H9 (cell line): Measurements from ENCODE around the gene ANKRD11. TPM values are rescaled to one million over a fixed set of nuclear protein-coding genes. Genes with fewer than 3 reads are reported as not detected.

Experiments used
- DNase-seq: peaks from one replicate; pipeline ENCODE4 v3.0.0-alpha.2; 2017
- H2AFZ ChIP-seq: one replicate; pipeline ENCODE4 v1.6.1; 2013; ENCODE audit warnings: mild to moderate bottlenecking, low read length, control low read depth, moderate library complexity
- H2AK5ac ChIP-seq: 2 replicates; pipeline ENCODE4 v1.6.1; 2013; ENCODE audit warnings: low read length, control low read depth, mixed read lengths; ENCODE audit not compliant: insufficient read length
- H2BK120ac ChIP-seq: one replicate; pipeline ENCODE4 v1.6.1; 2013; ENCODE audit warnings: low read depth, mild to moderate bottlenecking, low read length, control low read depth, inconsistent platforms; ENCODE audit not compliant: poor library complexity, severe bottlenecking
- H2BK12ac ChIP-seq: 2 replicates; pipeline ENCODE4 v1.6.1; 2013; ENCODE audit warnings: low read length, control low read depth, mixed read lengths, low read depth; ENCODE audit not compliant: insufficient read length
- H2BK15ac ChIP-seq: 2 replicates; pipeline ENCODE4 v1.6.1; 2013; ENCODE audit warnings: low read depth, low read length, control low read depth
- H2BK20ac ChIP-seq: one replicate; pipeline ENCODE4 v1.6.1; 2013; ENCODE audit warnings: low read depth, mild to moderate bottlenecking, low read length, control low read depth, inconsistent platforms; ENCODE audit not compliant: poor library complexity, severe bottlenecking
- H2BK5ac ChIP-seq: 2 replicates; pipeline ENCODE4 v1.6.1; 2013; ENCODE audit warnings: low read length, control low read depth, mixed read lengths; ENCODE audit not compliant: insufficient read length
- H3K14ac ChIP-seq: 2 replicates; pipeline ENCODE4 v1.6.1; 2013; ENCODE audit warnings: low read length, control low read depth; ENCODE audit not compliant: insufficient read depth
- H3K18ac ChIP-seq: 2 replicates; pipeline ENCODE4 v1.6.1; 2013; ENCODE audit warnings: low read depth, mild to moderate bottlenecking, mixed read lengths, low read length, control low read depth; ENCODE audit not compliant: insufficient read length
- H3K23ac ChIP-seq: 2 replicates; pipeline ENCODE4 v1.6.1; 2013; ENCODE audit warnings: low read length, control low read depth, mixed read lengths, low read depth; ENCODE audit not compliant: insufficient read length
- H3K23me2 ChIP-seq: 2 replicates; pipeline ENCODE4 v1.6.1; 2013; ENCODE audit warnings: low read depth, mild to moderate bottlenecking, mixed read lengths, low read length, control low read depth; ENCODE audit not compliant: insufficient read length, poor library complexity, severe bottlenecking
- H3K27ac ChIP-seq: 2 replicates; pipeline ENCODE4 v1.5.1; 2013; ENCODE audit warnings: low read length, control low read depth, mixed read lengths, low read depth; ENCODE audit not compliant: insufficient read length
- H3K27me3 ChIP-seq: 2 replicates; pipeline ENCODE4 v1.6.1; 2013; ENCODE audit warnings: low read length, control low read depth, inconsistent platforms; ENCODE audit not compliant: insufficient read depth
- H3K4ac ChIP-seq: 2 replicates; pipeline ENCODE4 v1.6.1; 2013; ENCODE audit warnings: low read depth, mild to moderate bottlenecking, control low read depth, inconsistent platforms, low read length, moderate library complexity
- H3K4me1 ChIP-seq: 2 replicates; pipeline ENCODE4 v1.6.1; 2013; ENCODE audit warnings: low read length, control low read depth, inconsistent platforms; ENCODE audit not compliant: insufficient read depth
- H3K4me2 ChIP-seq: 2 replicates; pipeline ENCODE4 v1.6.1; 2013; ENCODE audit warnings: low read length, control low read depth, mixed read lengths; ENCODE audit not compliant: insufficient read length, insufficient read depth
- H3K56ac ChIP-seq: 2 replicates; pipeline ENCODE4 v1.6.1; 2013; ENCODE audit warnings: low read depth, mild to moderate bottlenecking, mixed read lengths, low read length, control low read depth; ENCODE audit not compliant: insufficient read length
- H3K79me1 ChIP-seq: 2 replicates; pipeline ENCODE4 v1.6.1; 2013; ENCODE audit warnings: low read depth, mild to moderate bottlenecking, moderate library complexity, low read length, control low read depth, inconsistent platforms; ENCODE audit not compliant: insufficient read depth, poor library complexity, severe bottlenecking
- H3K79me2 ChIP-seq: 2 replicates; pipeline ENCODE4 v1.6.1; 2013; ENCODE audit warnings: low read length, control low read depth, inconsistent platforms; ENCODE audit not compliant: insufficient read depth
- H3K9ac ChIP-seq: 2 replicates; pipeline ENCODE4 v1.6.1; 2013; ENCODE audit warnings: low read length, control low read depth, mixed read lengths; ENCODE audit not compliant: insufficient read length; ENCODE audit errors: extremely low read depth
- H3K9me3 ChIP-seq: one replicate; pipeline ENCODE4 v1.6.1; 2013; ENCODE audit warnings: low read depth, low read length, inconsistent platforms; ENCODE audit not compliant: control insufficient read depth
- H3T11ph ChIP-seq: one replicate; pipeline ENCODE4 v1.6.1; 2013; ENCODE audit warnings: mild to moderate bottlenecking, low read length, control low read depth, inconsistent platforms
- H4K20me1 ChIP-seq: one replicate; pipeline ENCODE4 v1.6.1; 2013; ENCODE audit not compliant: control insufficient read depth, insufficient read length, insufficient read depth
- H4K5ac ChIP-seq: 2 replicates; pipeline ENCODE4 v1.6.1; 2013; ENCODE audit warnings: low read depth, mild to moderate bottlenecking, mixed read lengths, low read length, control low read depth; ENCODE audit not compliant: insufficient read length
- H4K8ac ChIP-seq: replicated peaks from 2 replicates; pipeline ENCODE4 v1.6.1; 2013; ENCODE audit warnings: low read length, control low read depth, mixed read lengths, low read depth; ENCODE audit not compliant: insufficient read length
- H4K91ac ChIP-seq: 2 replicates; pipeline ENCODE4 v1.6.1; 2013; ENCODE audit warnings: low read depth, mild to moderate bottlenecking, moderate library complexity, mixed read lengths, low read length, control low read depth; ENCODE audit not compliant: insufficient read length
- H3K27ac Mint-ChIP-seq, 3 experiments: 2 replicates in 2 of 3; 3 replicates in 1 of 3; pipeline ENCODE4 v1.8.0; 2020 to 2021; ENCODE audit warnings: mixed read lengths in 3 of 3, mild to moderate bottlenecking in 1 of 3, moderate library complexity in 1 of 3
- H3K27me3 Mint-ChIP-seq: 2 replicates; pipeline ENCODE4 v1.8.0; 2021; ENCODE audit warnings: low read depth, mild to moderate bottlenecking, moderate library complexity, mixed read lengths
- H3K36me3 Mint-ChIP-seq, 3 experiments: 2 replicates in 2 of 3; 3 replicates in 1 of 3; pipeline ENCODE4 v1.8.0; 2020 to 2021; ENCODE audit warnings: low read depth in 3 of 3, mixed read lengths in 3 of 3; ENCODE audit not compliant: insufficient read depth in 1 of 3
- H3K4me1 Mint-ChIP-seq, 2 experiments: 2 replicates each; pipeline ENCODE4 v1.8.0; 2020; ENCODE audit warnings: mixed read lengths in 2 of 2
- H3K4me3 Mint-ChIP-seq, 2 experiments: 2 replicates in 1 of 2; 3 replicates in 1 of 2; pipeline ENCODE4 v1.8.0; 2020 to 2021; ENCODE audit warnings: mild to moderate bottlenecking in 2 of 2, mixed read lengths in 2 of 2, moderate library complexity in 1 of 2
- H3K9me3 Mint-ChIP-seq, 2 experiments: 2 replicates in 1 of 2; 3 replicates in 1 of 2; pipeline ENCODE4 v1.8.0; 2020; ENCODE audit warnings: mild to moderate bottlenecking in 2 of 2, mixed read lengths in 2 of 2, moderate library complexity in 1 of 2
- CTCF ChIP-seq: fragments of 200-600 bp; sonication (generic); conservative IDR thresholded peaks from 3 replicates; pipeline ENCODE4 v1.8.0; 2021; ENCODE audit warnings: antibody characterized with exemption, mild to moderate bottlenecking
- WGBS: extraction: QIAGEN DNeasy Blood & Tissue Kit; methylation state at CpG from one replicate; pipeline ENCODE4 v1.1.7; 2013; ENCODE audit warnings: missing lambda C conversion rate, low lambda C conversion rate, mixed read lengths; ENCODE audit not compliant: insufficient read length; ENCODE audit errors: extremely low coverage; 5-methylcytosine and 5-hydroxymethylcytosine counted together
- total RNA-seq: library from RNA; stranded (reverse); gene quantifications from 2 replicates; pipeline ENCODE4 v1.2.1, GENCODE V29; 2021

The ANKRD11 gene
- total RNA-seq, 1 experiment from 2014 or later = 181 TPM

DNA sequence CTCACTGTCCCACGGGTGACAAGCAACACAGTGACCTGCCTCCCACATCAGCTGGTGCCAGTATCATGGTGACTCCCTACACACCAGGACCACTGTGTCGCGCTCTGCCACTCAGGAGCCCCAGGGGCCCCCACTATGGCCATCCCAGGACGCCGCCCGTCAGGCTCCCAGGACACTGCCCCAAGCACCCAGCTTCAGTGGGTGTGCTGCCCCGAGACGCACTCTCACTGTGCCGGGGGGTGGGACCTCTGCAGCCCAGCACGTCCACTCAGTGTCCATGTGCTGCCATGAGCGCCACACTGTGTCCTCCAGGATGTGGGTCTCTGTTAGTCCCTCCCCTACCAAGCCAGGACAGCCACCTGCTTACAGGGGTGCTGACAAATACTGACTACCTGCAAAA lies 152.4 kb downstream of the ANKRD11 start:
- Histone ChIP-seq H3K18ac (no peak overlapping the region), H4K5ac (no peak overlapping the region), H2BK15ac (no peak overlapping the region), H3K4ac (no peak overlapping the region), H2AFZ (no peak overlapping the region), H4K8ac (no peak overlapping the region), H2BK12ac (no peak overlapping the region), H2BK5ac (no peak overlapping the region), H3K23ac (no peak overlapping the region), H3K23me2 (no peaks in the 10 kb centered on the region), H3K79me2 (peaks cover 67% of the 10 kb centered on the region), H3K56ac (no peak overlapping the region), H3K79me1 (no peaks in the 10 kb centered on the region), H3K4me2 (no peak overlapping the region), H3K9ac (no peak overlapping the region), H4K20me1 (peaks cover 3% of the 10 kb centered on the region), H3K9me3 (no peaks in the 10 kb centered on the region), H3T11ph (no peak overlapping the region), H2BK20ac (no peak overlapping the region), H3K14ac (no peak overlapping the region), H3K27me3 (no peaks in the 10 kb centered on the region), H2BK120ac (no peak overlapping the region), H3K27ac (no peak overlapping the region), H3K4me1 (no peaks in the 10 kb centered on the region; the same call in 1 of the 2 replicates), H2AK5ac (no peak overlapping the region), H4K91ac (no peak overlapping the region)
- Mint-ChIP-seq H3K36me3 (no peaks in the 10 kb centered on the region; a peak in 2 of 7 replicates), H3K4me1 (peaks cover 32 to 39% of the 10 kb centered on the region in 2 experiments), H3K4me3 (no peak overlapping the region), H3K9me3 (no peaks in the 10 kb centered on the region; a peak in 1 of 5 replicates), H3K27ac (no peak overlapping the region; a peak in 1 of 7 replicates), H3K27me3 (peaks cover 2% of the 10 kb centered on the region; the same call in 1 of the 2 replicates)
- TF ChIP-seq CTCF = no peak
- no peak for DNase-seq
- no CpG with 5 or more reads among the region's 11 CpGs for WGBS
